Smooth muscle cell of the coronary artery (primary cell): ENCODE results near the gene UBC. TPM values are rescaled to one million over a fixed set of nuclear protein-coding genes. Genes with fewer than 3 reads are reported as not detected.

Experiments
- total RNA-seq: library from RNA; depleted of rRNA; stranded (reverse); fragments of >200 nt; gene quantifications from 2 replicates; pipeline ENCODE4 v1.2.3, GENCODE V29; 2014; ENCODE audit warnings: low replicate concordance

The UBC gene
- total RNA-seq = 1,608 and 4,028 TPM in 2 replicates

GRCh38 chr12:124914392-124915238 lies at the start of gene UBC:
Gene UBC (minus strand): TSS chr12:124914650. CDS start chr12:124913771, 879 bp downstream.

GRCh38 chr12:124863416-124864325 lies 50.8 kb downstream of the UBC start, which contains the start of gene SCARB1:
Gene SCARB1 (minus strand): TSS chr12:124863864. CDS start chr12:124863720, 144 bp downstream.

Other genes with a start within 250 kb of the UBC start
- gene SCARB1, start 50.8 kb downstream of the UBC start, total RNA-seq = 6.0 and 13.2 TPM in 2 replicates
- 8.0 and 9.5 TPM in 2 replicates for gene DHX37, start 74.5 kb upstream of the UBC start, total RNA-seq
- gene BRI3BP, start 79.0 kb upstream of the UBC start, total RNA-seq = 2.1 and 3.0 TPM in 2 replicates
- gene AACS, start 150.8 kb upstream of the UBC start, total RNA-seq = 29.8 and 39.0 TPM in 2 replicates